OCI-LY1 (cell line): ENCODE measurements around the gene CAMTA1.

Source experiments
- CTCF ChIP-seq: fragments of 200-600 bp; sonication (generic), shearing (Covaris generic); IDR thresholded peaks from 2 replicates; pipeline ENCODE4 v1.5.1; 2017; ENCODE audit warnings: mild to moderate bottlenecking, antibody characterized with exemption, low read length, moderate library complexity, mixed read lengths
- EZH2 ChIP-seq: fragments of 200-600 bp; sonication (generic), shearing (Covaris generic); IDR thresholded peaks from 2 replicates; pipeline ENCODE4 v1.8.0; 2017; ENCODE audit warnings: borderline replicate concordance, mixed run types, mild to moderate bottlenecking, antibody characterized with exemption, low read length, moderate library complexity, mixed read lengths

GRCh38 chr1:7505771-7506453, 720.7 kb downstream of the CAMTA1 start:
- TF ChIP-seq CTCF, result no peak
- no peak for TF ChIP-seq EZH2
